ENCODE measurements around the gene ZER1.

DNA sequence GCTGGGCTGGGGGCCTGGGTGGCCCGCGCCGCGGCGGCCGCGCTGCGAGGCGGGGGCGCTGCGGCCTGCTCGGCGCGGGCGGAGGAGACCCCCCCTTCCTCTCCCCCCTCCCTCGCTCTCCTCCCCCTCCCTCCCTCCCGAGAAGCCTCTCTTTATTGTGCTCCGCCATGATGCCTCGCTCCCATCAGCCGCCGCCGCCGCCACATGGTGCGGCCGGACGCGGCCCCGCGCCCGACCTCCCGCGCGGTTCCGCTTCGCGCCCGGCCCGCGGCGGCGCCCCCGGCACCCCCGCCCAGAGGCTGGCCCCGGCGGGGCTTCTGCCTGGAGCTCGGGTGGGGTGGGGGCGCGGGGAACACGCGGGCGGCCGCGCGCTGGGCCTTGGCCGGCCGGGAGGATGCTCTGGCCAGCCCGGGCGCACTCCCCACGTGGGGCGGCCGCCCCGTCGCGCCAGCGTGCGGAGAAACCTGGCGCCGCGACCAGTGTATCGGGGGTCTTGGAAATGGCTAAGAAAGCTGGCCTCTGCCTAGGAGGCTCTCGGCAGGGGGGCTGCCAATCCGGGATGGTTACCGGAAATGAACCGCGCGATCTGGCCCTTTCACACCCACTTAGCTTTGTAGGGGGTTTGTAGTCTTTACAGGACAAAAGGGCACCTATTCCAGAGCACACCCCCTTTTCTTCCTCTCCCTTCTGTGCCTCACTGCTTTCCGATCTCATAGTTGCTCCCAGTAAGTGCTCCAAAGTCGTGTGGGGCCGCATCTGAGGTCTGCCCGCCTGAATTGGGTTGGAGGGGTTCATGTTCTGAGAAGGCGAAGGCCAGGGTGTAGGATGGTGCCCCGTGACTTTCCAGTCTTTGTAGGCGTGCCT lies 81.7 kb downstream of the ZER1 start:
- TF ChIP-seq POLR2A (IDR thresholded peaks at IDR 0.05; ENCODE audit: control extremely low read depth in 1 of 2, low read depth in 2 of 2, low read length in 2 of 2) (peak; percentile 28 to 80), CREB1 (IDR thresholded peaks at IDR 0.05) (no peak), EP300 (IDR thresholded peaks at IDR 0.05; ENCODE audit: borderline replicate concordance in 1 of 2, low read depth in 2 of 2, low read length in 2 of 2) (no peak), TAF1 (IDR thresholded peaks at IDR 0.05; ENCODE audit: low read depth, low read length) (peak; percentile 58; the same call in 1 of the 2 replicates)
- TF ChIP-seq, protein P1, sequence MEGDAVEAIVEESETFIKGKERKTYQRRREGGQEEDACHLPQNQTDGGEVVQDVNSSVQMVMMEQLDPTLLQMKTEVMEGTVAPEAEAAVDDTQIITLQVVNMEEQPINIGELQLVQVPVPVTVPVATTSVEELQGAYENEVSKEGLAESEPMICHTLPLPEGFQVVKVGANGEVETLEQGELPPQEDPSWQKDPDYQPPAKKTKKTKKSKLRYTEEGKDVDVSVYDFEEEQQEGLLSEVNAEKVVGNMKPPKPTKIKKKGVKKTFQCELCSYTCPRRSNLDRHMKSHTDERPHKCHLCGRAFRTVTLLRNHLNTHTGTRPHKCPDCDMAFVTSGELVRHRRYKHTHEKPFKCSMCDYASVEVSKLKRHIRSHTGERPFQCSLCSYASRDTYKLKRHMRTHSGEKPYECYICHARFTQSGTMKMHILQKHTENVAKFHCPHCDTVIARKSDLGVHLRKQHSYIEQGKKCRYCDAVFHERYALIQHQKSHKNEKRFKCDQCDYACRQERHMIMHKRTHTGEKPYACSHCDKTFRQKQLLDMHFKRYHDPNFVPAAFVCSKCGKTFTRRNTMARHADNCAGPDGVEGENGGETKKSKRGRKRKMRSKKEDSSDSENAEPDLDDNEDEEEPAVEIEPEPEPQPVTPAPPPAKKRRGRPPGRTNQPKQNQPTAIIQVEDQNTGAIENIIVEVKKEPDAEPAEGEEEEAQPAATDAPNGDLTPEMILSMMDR (IDR thresholded peaks at IDR 0.05; ENCODE audit: control extremely low read depth in 1 of 3, insufficient read depth in 1 of 3, low read depth in 1 of 3, low read length in 3 of 3): no peak
